ENCODE results near the gene SETMAR. TPM values are rescaled to one million over a fixed set of nuclear protein-coding genes. Genes with fewer than 3 reads are reported as not detected.

The SETMAR gene
- total and polyA plus RNA-seq, 3 donors from 2014 or later, result 19.3 to 36.9 (median 31.0) TPM

DNA sequence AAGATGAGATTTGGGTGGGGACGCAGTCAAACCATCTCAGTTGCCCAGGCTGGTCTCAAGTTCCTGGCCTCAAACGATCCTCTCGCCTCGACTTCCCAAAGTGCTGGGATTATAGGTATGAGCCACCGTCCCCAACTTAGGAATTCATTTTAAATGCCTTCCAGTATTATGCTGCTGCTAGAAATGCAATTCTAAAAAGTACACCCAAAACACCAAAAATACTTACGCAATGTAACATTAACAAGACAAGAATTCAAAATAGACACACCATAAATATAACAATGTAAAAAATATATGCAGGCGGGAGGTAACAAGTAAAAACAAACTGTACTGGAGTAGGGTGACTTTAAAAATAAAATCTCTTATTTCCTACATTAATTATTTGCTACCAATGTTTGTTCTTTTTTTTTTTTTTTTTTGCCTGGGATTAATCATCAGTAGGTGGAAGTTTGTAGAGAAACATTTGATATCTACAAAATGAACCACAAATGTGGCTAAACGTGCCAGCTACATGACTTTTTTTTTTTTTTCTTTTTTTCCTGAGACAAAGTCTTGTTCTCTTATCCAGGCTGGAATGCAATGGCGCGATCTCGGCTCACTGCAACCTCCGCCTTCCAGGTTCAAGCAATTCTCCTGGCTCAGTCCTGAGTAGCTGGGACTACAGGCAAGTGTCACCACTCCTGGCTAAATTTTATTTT lies 56.8 kb downstream of the SETMAR start:
- H3K36me3 ChIP-seq (ENCODE audit: low read depth, missing control alignments), result no peaks in the 10 kb centered on the region
- 71 to 83% methylated on average over 12 of the region's 12 CpGs for WGBS, 2 donors
- no peak overlapping the region for H3K27ac ChIP-seq
- no peak overlapping the region for H3K4me3 ChIP-seq
- TF ChIP-seq POLR2A (IDR thresholded peaks at IDR 0.05), result no peak
- TF ChIP-seq CTCF (IDR thresholded peaks at IDR 0.05), result no peak
- intact Hi-C loops (cut with DNase I; ENCODE audit: low total_unique reads), result loop anchor here (10.0 kb wide), 1 partner anchor 275 kb away; no protein-coding TSS in a partner anchor
- H3K27me3 ChIP-seq, result no peaks in the 10 kb centered on the region
- no peak for DNase-seq
- no peaks in the 10 kb centered on the region for H3K4me1 ChIP-seq
- no peaks in the 10 kb centered on the region for H3K9me3 ChIP-seq

- intact Hi-C loops (cut with DNase I; ENCODE audit: low total_unique reads), result no loop called here
Observed at GRCh38 chr3:4360817-4361216, 57.6 kb downstream of the SETMAR start.

GRCh38 chr3:4362523-4362922 lies 59.4 kb downstream of the SETMAR start:
- no peak overlapping the region for H3K4me3 ChIP-seq
- no peaks in the 10 kb centered on the region for H3K27me3 ChIP-seq
- intact Hi-C loops (cut with DNase I; ENCODE audit: low total_unique reads), result no loop called here
- WGBS, 2 donors, result 87 to 100% methylated on average over 2 of the region's 2 CpGs
- no peaks in the 10 kb centered on the region for H3K36me3 ChIP-seq (ENCODE audit: low read depth, missing control alignments)
- H3K9me3 ChIP-seq, result no peaks in the 10 kb centered on the region
- TF ChIP-seq CTCF (IDR thresholded peaks at IDR 0.05), result no peak
- TF ChIP-seq POLR2A (IDR thresholded peaks at IDR 0.05), result no peak
- H3K4me1 ChIP-seq, result no peaks in the 10 kb centered on the region
- no peak for DNase-seq
- H3K27ac ChIP-seq, result no peak overlapping the region

More at GRCh38 chr3:4360817-4361216, 57.6 kb downstream of the SETMAR start:
- Histone ChIP-seq H3K4me1 (no peaks in the 10 kb centered on the region), H3K27ac (no peak overlapping the region), H3K27me3 (no peaks in the 10 kb centered on the region), H3K9me3 (no peaks in the 10 kb centered on the region), H3K4me3 (no peak overlapping the region), H3K36me3 (ENCODE audit: low read depth, missing control alignments) (no peaks in the 10 kb centered on the region)
- DNase-seq, result no peak
- TF ChIP-seq CTCF (IDR thresholded peaks at IDR 0.05), result no peak
- no peak for TF ChIP-seq POLR2A (IDR thresholded peaks at IDR 0.05)
- 74 to 85% methylated on average over 6 of the region's 6 CpGs for WGBS, 2 donors

Other genes with a start within 250 kb of the SETMAR start
- 10 to 100 TPM; 27.6 to 42.6 TPM for gene SUMF1, start 163.9 kb downstream of the SETMAR start, total RNA-seq
- 18.8 TPM for gene SUMF1, start 163.9 kb downstream of the SETMAR start, polyA plus RNA-seq (ENCODE audit: insufficient read depth, low read depth, low replicate concordance)
- gene ITPR1, start 190.0 kb downstream of the SETMAR start, total RNA-seq, result 100 to 1,000 TPM in 1 of 2 donors, 10 to 100 TPM in 1; 59.7 to 129 TPM
- 26.5 TPM for gene ITPR1, start 190.0 kb downstream of the SETMAR start, polyA plus RNA-seq (ENCODE audit: insufficient read depth, low read depth, low replicate concordance)